CD14-positive monocyte (primary cell): ENCODE results near the gene MICB. TPM values are rescaled to one million over a fixed set of nuclear protein-coding genes. Genes with fewer than 3 reads are reported as not detected.

Source experiments
- DNase-seq, 3 donors: peaks; one replicate each; pipeline ENCODE4 v3.0.0-alpha.2; 2011 to 2022
- H2AFZ ChIP-seq: 2 replicates; pipeline ENCODE4 v1.6.0; 2012; ENCODE audit warnings: mild to moderate bottlenecking, low read depth, low read length, inconsistent platforms; ENCODE audit not compliant: insufficient read depth, poor library complexity, severe bottlenecking
- H3K27ac ChIP-seq, 2 donors: 1 replicate in 1 of 2; 2 replicates in 1 of 2; pipeline ENCODE4 v1.5.1; 2012 to 2013; ENCODE audit warnings: low read length in 2 of 2, control low read depth in 1 of 2, inconsistent platforms in 1 of 2, low read depth in 1 of 2, mild to moderate bottlenecking in 1 of 2
- H3K27me3 ChIP-seq, 2 donors: one replicate each; pipeline versions ENCODE4 v1.6.0 to v1.6.1; 2011 to 2013; ENCODE audit warnings: low read length in 2 of 2; ENCODE audit not compliant: control insufficient read depth in 2 of 2, insufficient read depth in 2 of 2
- H3K36me3 ChIP-seq, 2 donors: replicated peaks in 1 of 2; 1 replicate in 1 of 2; 2 replicates in 1 of 2; pipeline versions ENCODE4 v1.5.1 to v1.6.1; 2012 to 2013; ENCODE audit warnings: low read length in 2 of 2, control low read depth in 1 of 2, inconsistent platforms in 1 of 2, mild to moderate bottlenecking in 1 of 2; ENCODE audit not compliant: insufficient read depth in 2 of 2, control insufficient read depth in 1 of 2
- H3K4me1 ChIP-seq, 2 donors: 1 replicate in 1 of 2; 2 replicates in 1 of 2; pipeline versions ENCODE4 v1.5.1 to v1.6.1; 2012 to 2013; ENCODE audit warnings: low read length in 2 of 2, control low read depth in 1 of 2, inconsistent platforms in 1 of 2, mild to moderate bottlenecking in 1 of 2, moderate library complexity in 1 of 2; ENCODE audit not compliant: insufficient read depth in 2 of 2, control insufficient read depth in 1 of 2
- H3K4me2 ChIP-seq: replicated peaks from 2 replicates; pipeline ENCODE3; 2012; ENCODE audit warnings: low read length, moderate library complexity, mild to moderate bottlenecking; ENCODE audit not compliant: poor library complexity, severe bottlenecking; ENCODE audit errors: extremely low read depth
- H3K4me3 ChIP-seq, 3 experiments: fragments of 200-600 bp in 1 of 3; sonication (generic) in 1 of 3; replicated peaks in 1 of 3; 1 replicate in 2 of 3; 2 replicates in 1 of 3; pipeline ENCODE4 v1.5.1; 2011 to 2013; ENCODE audit warnings: low read length in 3 of 3, mild to moderate bottlenecking in 3 of 3, control low read depth in 2 of 3, low read depth in 2 of 3, inconsistent platforms in 1 of 3, moderate library complexity in 1 of 3
- H3K79me2 ChIP-seq: 2 replicates; pipeline ENCODE4 v1.6.0; 2012; ENCODE audit warnings: mild to moderate bottlenecking, control low read depth, inconsistent platforms, low read length, moderate library complexity; ENCODE audit not compliant: insufficient read depth
- H3K9ac ChIP-seq: 2 replicates; pipeline ENCODE4 v1.6.0; 2017; ENCODE audit warnings: low read length, mild to moderate bottlenecking; ENCODE audit not compliant: insufficient read depth, poor library complexity, severe bottlenecking
- H3K9me3 ChIP-seq, 2 donors: replicated peaks in 1 of 2; 1 replicate in 1 of 2; 2 replicates in 1 of 2; pipeline versions ENCODE4 v1.5.1 to v1.6.1; 2012 to 2013; ENCODE audit warnings: low read length in 2 of 2, control low read depth in 1 of 2; ENCODE audit not compliant: control insufficient read depth in 1 of 2, insufficient read depth in 1 of 2
- H4K20me1 ChIP-seq: 2 replicates; pipeline ENCODE4 v1.6.0; 2012; ENCODE audit warnings: mild to moderate bottlenecking, low read length, control low read depth, moderate library complexity; ENCODE audit not compliant: insufficient read depth
- H3K27ac Mint-ChIP-seq, 7 donors: one replicate each; pipeline ENCODE4 v1.8.0; 2020; ENCODE audit warnings: mild to moderate bottlenecking in 7 of 7, mixed read lengths in 7 of 7, moderate library complexity in 6 of 7, inconsistent platforms in 2 of 7
- H3K27me3 Mint-ChIP-seq, 3 donors: one replicate each; pipeline ENCODE4 v1.8.0; 2021 to 2022; ENCODE audit warnings: low read depth in 3 of 3, mild to moderate bottlenecking in 3 of 3, mixed read lengths in 3 of 3, moderate library complexity in 3 of 3, inconsistent platforms in 1 of 3
- H3K36me3 Mint-ChIP-seq, 2 donors: one replicate each; pipeline ENCODE4 v1.8.0; 2020; ENCODE audit warnings: mixed read lengths in 2 of 2, inconsistent platforms in 1 of 2, mild to moderate bottlenecking in 1 of 2
- H3K4me1 Mint-ChIP-seq: one replicate; pipeline ENCODE4 v1.8.0; 2020; ENCODE audit warnings: mild to moderate bottlenecking, mixed read lengths
- H3K4me3 Mint-ChIP-seq, 2 donors: one replicate each; pipeline ENCODE4 v1.8.0; 2020; ENCODE audit warnings: mild to moderate bottlenecking in 2 of 2, mixed read lengths in 2 of 2, moderate library complexity in 1 of 2
- H3K9me3 Mint-ChIP-seq, 7 donors: one replicate each; pipeline ENCODE4 v1.8.0; 2020 to 2022; ENCODE audit warnings: mixed read lengths in 7 of 7, mild to moderate bottlenecking in 6 of 7, moderate library complexity in 6 of 7, inconsistent platforms in 2 of 7
- CTCF ChIP-seq: fragments of 200-600 bp; IDR thresholded peaks from one replicate; pipeline ENCODE4 v1.8.0; 2022; ENCODE audit warnings: antibody characterized with exemption, mild to moderate bottlenecking
- intact Hi-C, 2 donors: fragments of 100-400 bp; cut with micrococcal nuclease; formaldehyde crosslinking; loops; one replicate each; pipeline versions ENCODE4 v1.15.0 to v1.15.1; 2023
- polyA plus RNA-seq, 3 donors: library from polyadenylated mRNA; depleted of rRNA in 1 of 3; unstranded in 2 of 3; stranded (reverse) in 1 of 3; fragments of 300-500 nt in 2 of 3; fragments of >200 nt in 1 of 3; fragmentation: Illumina TruSeq in 2 of 3; gene quantifications; 1 replicate in 2 of 3; 2 replicates in 1 of 3; pipeline ENCODE4 v1.2.3, GENCODE V29; 2012 to 2021
- small RNA-seq: library from RNA; depleted of rRNA; stranded (forward); fragments of <200 nt; gene quantifications from one replicate; pipeline ENCODE3, GENCODE V24; 2012; ENCODE audit warnings: low read depth; ENCODE audit not compliant: insufficient read length

MICB gene
- polyA plus RNA-seq, 3 donors = 8.1 to 34.8 (median 11.4) TPM

- no peak for TF ChIP-seq CTCF
- Histone ChIP-seq H3K4me1 (peaks cover 84 to 85% of the 10 kb centered on the region in 2 donors), H3K9ac (peak overlapping the region; percentile 75), H3K27ac (peak overlapping the region; percentile 96 to 98), H3K27me3 (no peaks in the 10 kb centered on the region), H3K79me2 (peaks cover 15% of the 10 kb centered on the region), H3K4me2 (peak overlapping the region; percentile 78), H3K9me3 (no peaks in the 10 kb centered on the region), H2AFZ (no peak overlapping the region), H3K36me3 (no peaks in the 10 kb centered on the region), H4K20me1 (no peaks in the 10 kb centered on the region), H3K4me3 (peak overlapping the region in 2 of 3 experiments; percentile 4 to 66)
- Mint-ChIP-seq H3K27ac (peak overlapping the region; percentile 91 to 98 (median 94)), H3K36me3 (peaks cover 18 to 26% of the 10 kb centered on the region in 2 donors), H3K27me3 (peaks cover 0 to 4% (median 0%) of the 10 kb centered on the region in 3 donors), H3K4me3 (peak overlapping the region; percentile 79 to 81), H3K4me1 (peaks cover 87% of the 10 kb centered on the region), H3K9me3 (no peaks in the 10 kb centered on the region)
- intact Hi-C loops = loop anchor here in 1 of 2 donors (1.0 kb wide), 1 partner anchor 8 kb away; no protein-coding TSS in a partner anchor
- no peak for DNase-seq
These were observed 62.7 kb downstream of the MICB start for GRCh38 chr6:31560697-31561058.

Small RNA genes lying within 50 kb of the gene (small RNA-seq; reads per million reads assigned to genes)
- gene AL663061.1 = not detected
- not detected for gene RF00019
- gene SNORD117 = 8,278 reads per million, percentile 100 among the genes with 10 or more reads in this experiment
- not detected for gene SNORD84

Other genes starting within 250 kb of the MICB start
- gene HLA-C, start 226.1 kb upstream of the MICB start, polyA plus RNA-seq = 1,000 to 10,000 TPM; 1,088 to 2,224 (median 1,829) TPM
- 1,000 to 10,000 TPM; 5,055 to 6,999 (median 6,126) TPM for gene HLA-B, start 141.0 kb upstream of the MICB start, polyA plus RNA-seq
- gene MICA, start 94.5 kb upstream of the MICB start, polyA plus RNA-seq = 10 to 100 TPM in 1 of 3 donors, 1 to 10 TPM in 2; 5.6 to 16.5 (median 6.9) TPM
- not detected for gene MCCD1, start 30.8 kb downstream of the MICB start, polyA plus RNA-seq
- gene DDX39B, start 43.9 kb downstream of the MICB start, polyA plus RNA-seq = 1,000 to 10,000 TPM in 1 of 3 donors, 10 to 100 TPM in 2; 64.1 to 1,059 (median 67.8) TPM
- gene ATP6V1G2, start 48.5 kb downstream of the MICB start, polyA plus RNA-seq = under 1 TPM in 1 of 3 donors, not detected in 2; 0.41 TPM
- 10 to 100 TPM in 1 of 3 donors, 1 to 10 TPM in 2; 7.7 to 10.3 (median 8.0) TPM for gene NFKBIL1, start 49.5 kb downstream of the MICB start, polyA plus RNA-seq
- gene LTA, start 74.1 kb downstream of the MICB start, polyA plus RNA-seq = under 1 TPM in 2 of 3 donors, not detected in 1; 0.26 to 0.28 TPM
- 10 to 100 TPM in 1 of 3 donors, 1 to 10 TPM in 2; 7.1 to 13.7 (median 9.6) TPM for gene TNF, start 77.4 kb downstream of the MICB start, polyA plus RNA-seq
- 10 to 100 TPM; 12.6 to 25.5 (median 21.6) TPM for gene LTB, start 84.3 kb downstream of the MICB start, polyA plus RNA-seq
- 1,000 to 10,000 TPM; 1,103 to 1,584 (median 1,202) TPM for gene LST1, start 88.1 kb downstream of the MICB start, polyA plus RNA-seq
- gene NCR3, start 94.9 kb downstream of the MICB start, polyA plus RNA-seq = 1 to 10 TPM in 1 of 3 donors, under 1 TPM in 1, not detected in 1; 0.54 to 1.2 TPM
- gene AIF1, start 117.1 kb downstream of the MICB start, polyA plus RNA-seq = 1,000 to 10,000 TPM in 2 of 3 donors, 100 to 1,000 TPM in 1; 952 to 2,310 (median 2,275) TPM
- 10 to 100 TPM in 1 of 3 donors, 1 to 10 TPM in 2; 1.2 to 76.7 (median 2.3) TPM for gene PRRC2A, start 122.6 kb downstream of the MICB start, polyA plus RNA-seq
- 100 to 1,000 TPM in 1 of 3 donors, 10 to 100 TPM in 2; 15.4 to 195 (median 15.6) TPM for gene BAG6, start 154.5 kb downstream of the MICB start, polyA plus RNA-seq
- gene APOM, start 157.7 kb downstream of the MICB start, polyA plus RNA-seq = 1 to 10 TPM; 4.2 to 8.3 (median 4.8) TPM
- gene C6orf47, start 162.6 kb downstream of the MICB start, polyA plus RNA-seq = 10 to 100 TPM in 2 of 3 donors, 1 to 10 TPM in 1; 8.0 to 23.4 (median 18.1) TPM
- gene GPANK1, start 166.9 kb downstream of the MICB start, polyA plus RNA-seq = 10 to 100 TPM; 10.8 to 13.9 (median 12.0) TPM
- gene CSNK2B, start 167.9 kb downstream of the MICB start, polyA plus RNA-seq = 100 to 1,000 TPM; 147 to 227 (median 195) TPM
- gene LY6G5B, start 171.8 kb downstream of the MICB start, polyA plus RNA-seq = 10 to 100 TPM in 1 of 3 donors, under 1 TPM in 1, not detected in 1; 0.17 to 55.1 TPM
- 1 to 10 TPM; 4.8 to 7.3 (median 5.8) TPM for gene LY6G5C, start 182.9 kb downstream of the MICB start, polyA plus RNA-seq
- 100 to 1,000 TPM in 1 of 3 donors, 10 to 100 TPM in 2; 53.0 to 122 (median 56.0) TPM for gene ABHD16A, start 205.2 kb downstream of the MICB start, polyA plus RNA-seq
- under 1 TPM in 1 of 3 donors, not detected in 2; 0.51 TPM for gene LY6G6F, start 208.7 kb downstream of the MICB start, polyA plus RNA-seq
- gene LY6G6D, start 217.2 kb downstream of the MICB start, polyA plus RNA-seq = not detected
- gene LY6G6C, start 223.6 kb downstream of the MICB start, polyA plus RNA-seq = under 1 TPM in 1 of 3 donors, not detected in 2; 0.27 TPM
- under 1 TPM; 0.09 to 0.75 (median 0.68) TPM for gene MPIG6B, start 225.2 kb downstream of the MICB start, polyA plus RNA-seq
- gene DDAH2, start 231.2 kb downstream of the MICB start, polyA plus RNA-seq = 10 to 100 TPM; 29.8 to 56.0 (median 30.6) TPM
- 1,000 to 10,000 TPM in 2 of 3 donors, 100 to 1,000 TPM in 1; 676 to 1,304 (median 1,196) TPM for gene CLIC1, start 238.4 kb downstream of the MICB start, polyA plus RNA-seq
- 10 to 100 TPM in 1 of 3 donors, 1 to 10 TPM in 1, under 1 TPM in 1; 0.58 to 31.2 (median 1.9) TPM for gene MSH5, start 241.9 kb downstream of the MICB start, polyA plus RNA-seq